HT1080 (cell line): ENCODE data around the gene TMEM167B. TPM values are rescaled to one million over a fixed set of nuclear protein-coding genes. Genes with fewer than 3 reads are reported as not detected.
A peak's percentile ranks its signal among the peaks of the same experiment; 100 is the strongest.
"Not testable (repeated sequence)": the region's sequence is repeated elsewhere in the genome, so short reads cannot be mapped to it uniquely, and the experiment has no call there.

ENCODE experiments used
- DNase-seq: peaks from one replicate; pipeline ENCODE4 v3.0.0-alpha.2; 2015; ENCODE audit warnings: low read depth
- polyA plus RNA-seq, 2 experiments: library from polyadenylated mRNA; depleted of rRNA; stranded (reverse); fragments of >200 nt; gene quantifications; 2 replicates each; pipeline ENCODE4 v1.2.3, GENCODE V29; 2015
- total RNA-seq: library from RNA; depleted of rRNA; stranded (reverse); fragments of >200 nt; shearing (Covaris generic); gene quantifications from 2 replicates; pipeline ENCODE4 v1.2.3, GENCODE V29; 2014; rRNA removed

Gene TMEM167B
- 7.5 and 10.6 TPM in 2 replicates for total RNA-seq
- polyA plus RNA-seq (2015; cell fraction: cytosol; rRNA removed), result 13.7 and 15.7 TPM in 2 replicates
- 8.7 and 9.9 TPM in 2 replicates for polyA plus RNA-seq (2015; cell fraction: nucleus; rRNA removed)

DNA sequence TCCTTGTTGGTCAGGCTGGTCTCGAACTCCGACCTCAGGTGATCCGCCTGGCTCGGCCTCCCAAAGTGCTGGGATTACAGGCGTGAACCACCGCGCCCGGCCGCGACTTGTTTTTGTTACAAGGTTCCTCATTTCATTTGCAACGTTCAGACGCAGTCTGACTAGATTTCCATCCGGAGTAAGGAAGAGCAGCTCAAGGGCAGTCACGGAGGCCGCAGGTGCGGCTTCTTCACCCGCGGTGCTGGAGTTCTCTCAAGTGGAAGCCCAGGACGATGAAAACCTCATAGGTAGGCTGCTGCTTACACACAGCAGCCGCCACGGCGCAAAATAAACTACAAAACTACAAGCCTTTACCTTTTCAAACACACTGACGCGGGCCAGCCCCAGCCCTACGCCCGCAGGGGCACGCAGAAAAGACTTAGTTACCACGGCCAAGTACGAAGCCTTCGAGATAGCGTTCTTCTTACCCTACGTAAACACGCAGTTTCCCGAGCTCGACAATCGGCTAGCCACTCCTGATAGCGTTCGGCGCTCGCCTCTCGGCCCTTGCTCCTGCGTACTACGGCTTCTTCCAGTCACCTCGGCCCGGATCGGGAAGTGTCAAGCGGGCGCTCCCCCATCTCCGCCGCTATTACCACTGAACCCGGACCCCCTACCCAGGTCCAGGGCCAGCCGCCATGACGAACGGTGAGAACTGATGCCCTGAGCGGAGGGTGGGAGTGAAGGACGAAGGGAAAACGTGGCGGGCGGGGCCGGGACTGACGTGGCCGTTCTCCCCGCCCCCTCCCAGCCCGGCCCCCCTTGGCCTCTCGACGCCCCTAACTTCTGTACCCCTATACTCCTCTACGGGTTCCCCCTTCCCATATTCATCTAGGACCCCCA, at the start of gene TMEM167B:
TSS of gene TMEM167B (plus strand) at position 569 of the 882 bp plus-strand sequence. CDS start at position 678, 109 bp downstream.
- DNase-seq, result peak; percentile 87

GRCh38 chr1:109040989-109041620, 49.5 kb upstream of the TMEM167B start:
- DNase-seq, result peak; percentile 6

GRCh38 chr1:109041621-109042468, 48.7 kb upstream of the TMEM167B start, which contains the start of gene WDR47:
WDR47 (minus strand) TSS chr1:109042102; CDS start chr1:109023512, 18,590 bp downstream.
- peak; percentile 91 for DNase-seq

GRCh38 chr1:109045595-109045994, 45.0 kb upstream of the TMEM167B start:
- DNase-seq, result no peak

- DNase-seq, result no peak
Measured at GRCh38 chr1:109046671-109047070, 43.9 kb upstream of the TMEM167B start.

DNA sequence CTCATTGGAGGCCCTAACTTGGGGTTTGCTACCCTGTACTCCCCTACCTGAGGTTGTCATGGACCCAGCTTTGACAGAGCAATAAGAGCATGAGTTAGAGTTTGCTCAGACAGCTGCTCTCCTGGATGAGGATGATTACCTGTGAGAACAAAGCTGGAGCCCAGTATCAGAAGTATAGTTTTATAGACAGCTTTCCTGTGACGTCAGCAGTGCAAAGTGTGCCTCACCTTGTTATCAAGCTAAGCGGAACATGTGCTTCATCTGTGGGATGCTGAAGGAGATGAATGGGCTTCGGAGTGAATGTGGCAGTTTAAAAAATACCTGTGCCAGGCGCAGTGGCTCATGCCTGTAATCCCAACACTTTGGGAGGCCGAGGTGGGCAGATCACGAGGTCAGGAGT, 43.2 kb upstream of the TMEM167B start:
- no peak for DNase-seq

DNA sequence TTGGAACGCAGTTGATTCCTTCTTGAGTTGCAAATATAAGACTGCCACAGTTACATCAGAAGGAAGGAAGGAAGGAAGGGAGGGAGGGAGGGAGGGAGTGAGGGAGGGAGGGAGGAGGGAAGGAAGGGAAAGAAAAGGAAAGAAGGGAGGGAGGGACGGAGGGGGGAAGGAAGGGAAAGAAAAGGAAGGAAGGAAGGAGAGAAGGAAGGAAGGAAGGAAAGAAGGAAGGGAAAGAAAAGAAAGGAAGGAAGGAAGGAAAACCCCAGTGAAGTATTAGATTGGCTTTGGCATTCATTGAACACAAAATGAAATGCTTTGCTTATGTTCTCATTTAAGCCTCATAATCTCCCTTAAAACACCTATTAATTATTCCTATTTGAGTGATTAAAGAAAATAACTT, 42.2 kb upstream of the TMEM167B start:
- DNase-seq, result no peak

DNA sequence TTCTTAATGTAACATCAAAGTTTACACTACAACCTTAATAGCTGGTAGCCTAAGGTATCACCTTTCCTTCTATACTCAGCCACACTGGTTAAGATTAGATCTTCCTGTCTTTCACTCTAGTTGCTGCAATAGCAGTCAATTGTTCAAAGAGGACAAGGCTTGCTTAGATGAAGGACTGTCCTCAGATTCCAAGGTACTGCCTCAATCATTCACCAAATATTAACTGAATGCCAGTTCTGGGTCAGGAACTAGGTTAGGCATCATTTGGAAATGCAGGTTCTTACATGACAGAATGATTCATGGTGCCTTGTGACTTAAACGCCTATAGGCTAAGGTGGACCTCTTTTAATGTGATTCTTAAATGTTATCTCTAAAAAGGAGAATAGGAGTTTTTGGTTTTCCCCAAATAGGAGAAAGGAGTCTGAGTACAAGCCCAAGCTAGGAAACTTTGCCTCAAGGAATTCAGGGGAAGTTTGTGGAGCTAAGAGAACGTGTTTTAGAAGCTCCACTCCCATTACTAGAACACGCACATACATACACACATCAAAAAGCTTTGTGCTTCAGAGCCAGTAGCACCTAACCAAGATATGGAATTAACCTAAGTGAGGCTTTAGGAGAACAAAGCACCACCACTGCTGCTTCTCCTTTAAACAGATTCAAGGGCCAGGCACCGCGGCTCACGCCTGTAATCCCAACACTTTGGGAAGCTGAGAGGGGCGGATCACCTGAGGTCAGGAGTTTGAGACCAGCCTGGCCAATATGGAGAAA, 40.2 kb upstream of the TMEM167B start:
- no peak for DNase-seq

GRCh38 chr1:109052145-109052544, 38.4 kb upstream of the TMEM167B start:
- DNase-seq, result not testable (repeated sequence)

GRCh38 chr1:109056064-109056463, 34.5 kb upstream of the TMEM167B start:
- no peak for DNase-seq

- no peak for DNase-seq
Measured at GRCh38 chr1:109059026-109059425, 31.5 kb upstream of the TMEM167B start.

GRCh38 chr1:109060707-109061106, 29.9 kb upstream of the TMEM167B start:
- no peak for DNase-seq

GRCh38 chr1:109061183-109061582, 29.4 kb upstream of the TMEM167B start:
- DNase-seq, result no peak

- no peak for DNase-seq
Measured at GRCh38 chr1:109065137-109065536, 25.4 kb upstream of the TMEM167B start.

- no peak for DNase-seq
Measured at GRCh38 chr1:109067883-109068282, 22.7 kb upstream of the TMEM167B start.

DNA sequence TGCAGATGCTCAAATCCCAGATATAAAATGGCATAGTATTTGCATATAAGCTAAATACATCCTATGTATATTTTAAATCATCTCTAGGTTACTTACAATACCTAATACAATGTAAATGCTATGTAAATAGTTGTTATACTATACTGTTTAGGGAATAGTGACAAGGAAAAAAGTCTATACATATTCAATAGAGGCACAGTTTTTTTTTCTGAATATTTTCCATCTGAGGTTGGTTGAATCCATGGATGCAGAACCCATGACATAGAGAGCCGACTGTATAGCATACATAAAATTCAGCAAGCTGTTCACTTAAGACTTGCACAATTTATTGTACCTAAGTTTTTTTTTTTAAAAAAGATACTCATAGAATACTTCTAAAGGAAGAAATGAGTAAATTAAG, 21.3 kb upstream of the TMEM167B start:
- no peak for DNase-seq

DNA sequence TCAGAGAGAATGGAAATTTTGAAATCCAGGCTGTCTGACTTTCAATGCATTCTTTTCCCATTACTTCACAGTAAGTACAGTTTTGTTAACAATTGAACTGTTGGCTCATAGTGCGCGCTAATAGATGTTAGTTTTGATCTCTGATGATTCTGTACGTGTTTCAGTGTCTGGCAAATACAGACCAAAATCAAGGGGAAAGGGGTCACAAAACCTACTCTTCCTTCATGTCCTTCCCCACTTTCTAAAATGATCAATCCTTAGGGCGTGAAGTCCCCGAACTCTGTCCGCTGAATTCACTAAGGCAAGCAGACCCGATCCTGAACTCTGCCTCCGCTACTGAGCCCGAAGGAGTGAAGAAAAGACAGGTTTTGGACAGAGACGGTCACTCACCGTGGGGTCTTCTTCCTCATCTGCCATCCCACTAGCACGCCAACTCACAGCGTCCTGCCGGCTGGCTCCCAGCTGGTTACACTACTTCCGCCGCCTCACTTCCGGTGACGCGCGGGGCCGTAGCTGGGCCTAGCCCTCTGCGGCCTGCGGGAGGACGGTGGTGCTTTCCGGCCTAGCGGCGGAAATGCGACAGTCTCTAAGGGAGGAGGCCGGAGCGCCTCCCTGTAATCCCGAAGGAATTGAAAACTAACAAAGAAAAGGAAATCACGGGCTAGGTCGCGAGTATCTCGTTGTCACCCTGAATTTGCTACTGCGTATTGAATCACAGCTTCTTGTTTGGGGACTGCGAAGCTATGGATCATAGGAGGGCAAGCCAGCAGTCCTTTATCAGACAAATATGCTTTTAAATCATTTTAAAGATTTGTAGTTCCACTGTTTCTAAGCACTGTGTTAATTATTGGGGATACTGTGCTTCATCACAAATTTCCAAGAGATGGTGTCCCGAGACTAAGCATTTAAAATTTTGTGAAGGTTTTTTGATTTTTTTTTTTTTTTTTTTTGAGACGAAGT, 14.8 kb upstream of the TMEM167B start, which contains the start of gene TAF13:
TSS of gene TAF13 (minus strand) at position 473 of the 960 bp plus-strand sequence. CDS start at position 417, 56 bp downstream.
- peak; percentile 94 for DNase-seq

- no peak for DNase-seq
Measured at GRCh38 chr1:109078317-109078716, 12.2 kb upstream of the TMEM167B start.

DNA sequence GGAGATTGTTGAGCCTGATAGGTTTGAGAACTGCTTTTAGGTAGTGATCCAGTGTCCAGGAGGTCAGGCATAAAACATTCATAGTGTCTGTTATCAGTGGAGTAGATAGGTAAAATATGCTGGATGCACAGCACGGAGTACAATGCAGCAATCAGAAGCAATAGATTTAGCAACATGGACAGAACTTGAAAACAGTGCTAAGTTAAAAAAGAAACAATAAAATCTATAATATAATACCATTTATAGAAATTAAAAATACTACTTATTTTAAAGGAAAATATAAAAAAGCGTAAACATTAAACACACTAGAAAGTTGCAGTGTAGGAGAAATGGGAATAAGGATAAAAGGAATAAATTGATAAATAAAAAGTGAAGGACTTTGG, 11.3 kb upstream of the TMEM167B start:
- no peak for DNase-seq
